ENCODE measurements around the gene CELA1.
A peak's percentile ranks its signal among the peaks of the same experiment; 100 is the strongest.

CELA1 gene

GRCh38 chr12:51346581-51346980 is at the start of gene CELA1:
Gene CELA1, minus strand, starts transcription at chr12:51346679. Its CDS starts 41 bp downstream, at chr12:51346638.
- DNase-seq (ENCODE audit: low spot score), result no peak

GRCh38 chr12:51395283-51396230 is 49.1 kb upstream of the CELA1 start:
- no peak for DNase-seq (ENCODE audit: low spot score)

DNA sequence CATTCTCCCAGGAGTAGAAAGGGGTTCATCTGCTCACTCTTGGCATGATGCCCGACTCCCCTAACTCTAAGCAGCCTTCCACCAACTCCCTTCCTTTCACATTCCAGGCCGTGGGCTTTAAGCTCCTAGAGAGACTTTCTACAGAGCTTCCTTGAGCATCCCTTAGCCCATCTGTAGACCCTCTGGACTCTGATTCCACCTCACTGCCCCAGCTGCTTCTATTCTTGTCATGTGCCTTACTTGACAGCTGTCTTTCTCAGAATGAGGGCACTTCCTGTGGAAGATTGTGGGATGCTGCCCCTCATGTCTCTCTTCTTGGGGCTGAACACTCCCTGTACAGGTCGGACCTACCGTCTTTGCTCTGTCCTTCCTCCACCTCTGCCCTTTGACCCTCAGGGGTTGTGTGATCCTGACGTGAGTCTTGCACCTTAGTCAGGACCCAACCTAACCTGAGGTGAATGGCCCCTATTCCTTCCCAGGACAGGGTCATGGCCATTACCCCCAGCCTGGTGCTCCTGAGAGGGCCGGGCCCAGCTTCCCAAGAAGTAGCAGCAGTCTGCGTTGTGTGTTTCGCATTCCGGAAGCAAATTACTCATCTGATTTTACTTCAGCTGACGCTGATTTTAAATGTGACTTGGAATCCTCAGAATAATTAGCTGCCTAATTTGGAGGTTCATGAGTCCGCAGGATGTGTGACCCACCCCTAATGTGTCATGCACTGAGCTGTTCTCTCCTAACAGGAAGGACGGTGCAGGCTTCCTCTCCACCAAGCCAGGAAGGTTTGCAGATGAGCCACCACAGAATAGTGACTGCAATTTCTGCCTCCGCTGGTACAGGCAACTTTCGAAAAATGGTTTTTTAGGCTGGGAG is 47.4 kb upstream of the CELA1 start:
- no peak for DNase-seq (ENCODE audit: low spot score)

- DNase-seq (ENCODE audit: low spot score), result no peak
These were observed 46.2 kb upstream of the CELA1 start for GRCh38 chr12:51392556-51393237.

DNA sequence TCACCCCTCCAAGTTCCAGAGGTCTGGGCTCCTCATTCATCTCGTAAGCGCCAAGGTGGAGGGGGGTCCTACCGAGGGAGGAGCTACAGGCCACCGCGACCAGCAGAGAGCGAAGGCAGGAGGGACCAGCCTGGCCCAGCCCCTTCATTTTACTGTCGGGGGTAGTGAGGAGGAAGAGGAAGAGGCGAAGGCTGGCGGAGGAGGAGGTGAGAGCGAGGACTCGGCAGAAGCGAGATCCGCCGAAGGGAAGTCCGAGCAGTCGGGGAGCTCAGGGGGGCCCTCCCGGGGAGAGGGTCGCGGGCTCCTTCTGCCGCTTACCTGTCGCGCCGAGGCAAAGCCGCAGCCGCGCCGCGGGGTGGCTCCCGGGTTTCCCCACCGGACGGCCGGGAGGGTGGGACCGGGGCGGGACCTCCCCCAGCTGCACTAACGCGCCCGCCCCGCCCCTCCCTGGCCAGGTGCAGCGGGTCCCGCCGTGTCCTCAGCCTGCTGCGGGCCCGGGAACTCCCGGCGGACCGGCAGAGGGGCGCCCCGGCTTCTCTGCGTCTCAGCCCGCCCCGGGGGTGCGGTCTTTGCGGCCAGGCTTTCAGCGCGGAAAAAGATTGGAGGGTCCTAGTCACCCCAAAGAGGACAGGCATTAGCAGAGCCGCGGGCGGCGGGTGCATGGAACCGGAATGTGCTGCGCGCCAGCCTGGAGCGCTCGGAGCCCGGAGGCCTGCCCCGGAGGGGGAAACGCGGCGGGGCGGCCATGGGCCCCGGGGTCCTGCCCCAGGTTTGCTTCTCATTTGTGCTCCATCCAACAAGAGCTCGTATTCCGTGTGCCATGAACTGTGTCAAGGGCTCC is 45.0 kb upstream of the CELA1 start, which contains the start of gene GALNT6:
Gene GALNT6 (minus strand): TSS at position 124 of the 841 bp plus-strand sequence. CDS start 11,625 bp downstream, outside the sequence.
- DNase-seq (ENCODE audit: low spot score), result no peak

GRCh38 chr12:51390891-51391282 is 44.4 kb upstream of the CELA1 start:
- DNase-seq (ENCODE audit: low spot score), result peak; percentile 76

DNA sequence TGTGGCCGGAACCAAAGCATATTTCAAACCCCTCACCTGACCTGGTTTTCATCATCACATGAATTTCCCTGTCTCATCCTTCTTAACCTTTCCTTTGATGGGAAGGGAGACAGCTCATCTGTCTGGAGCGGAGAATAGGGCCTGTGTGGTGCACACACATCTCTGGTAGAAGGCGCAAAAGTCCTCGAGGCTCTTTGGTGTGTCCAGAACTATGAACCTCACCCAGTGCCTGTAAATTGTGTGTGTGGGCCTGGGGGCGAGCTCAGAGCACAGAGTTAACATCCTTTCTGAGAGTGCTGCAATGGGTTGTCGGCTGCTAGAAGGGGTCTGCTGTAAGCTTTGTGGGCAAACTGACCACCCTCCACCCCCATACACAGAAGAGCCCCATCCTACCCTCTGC is 44.0 kb upstream of the CELA1 start:
- DNase-seq (ENCODE audit: low spot score), result no peak

- peak; percentile 58 for DNase-seq (ENCODE audit: low spot score)
These were observed 43.0 kb upstream of the CELA1 start for GRCh38 chr12:51389302-51389999.

DNA sequence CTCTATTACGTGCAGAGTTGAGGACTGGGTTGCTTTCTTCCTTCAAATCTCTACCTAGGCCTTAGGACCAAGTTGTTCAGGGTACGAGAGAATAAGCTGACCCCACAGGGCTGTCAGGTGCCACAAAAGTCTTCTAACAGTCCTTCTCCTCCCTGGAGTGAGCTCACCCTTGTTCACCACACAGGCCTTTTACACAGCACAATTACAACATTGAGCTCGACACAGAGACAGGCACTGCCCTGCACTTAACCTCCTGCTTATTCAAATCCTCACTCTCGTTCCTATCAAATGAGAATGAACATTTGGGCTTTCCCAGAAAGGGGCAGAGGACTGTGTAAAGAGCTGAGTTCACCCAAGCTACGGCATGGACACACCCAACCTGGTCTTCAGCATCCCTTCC is 42.4 kb upstream of the CELA1 start:
- DNase-seq (ENCODE audit: low spot score), result peak; percentile 96

DNA sequence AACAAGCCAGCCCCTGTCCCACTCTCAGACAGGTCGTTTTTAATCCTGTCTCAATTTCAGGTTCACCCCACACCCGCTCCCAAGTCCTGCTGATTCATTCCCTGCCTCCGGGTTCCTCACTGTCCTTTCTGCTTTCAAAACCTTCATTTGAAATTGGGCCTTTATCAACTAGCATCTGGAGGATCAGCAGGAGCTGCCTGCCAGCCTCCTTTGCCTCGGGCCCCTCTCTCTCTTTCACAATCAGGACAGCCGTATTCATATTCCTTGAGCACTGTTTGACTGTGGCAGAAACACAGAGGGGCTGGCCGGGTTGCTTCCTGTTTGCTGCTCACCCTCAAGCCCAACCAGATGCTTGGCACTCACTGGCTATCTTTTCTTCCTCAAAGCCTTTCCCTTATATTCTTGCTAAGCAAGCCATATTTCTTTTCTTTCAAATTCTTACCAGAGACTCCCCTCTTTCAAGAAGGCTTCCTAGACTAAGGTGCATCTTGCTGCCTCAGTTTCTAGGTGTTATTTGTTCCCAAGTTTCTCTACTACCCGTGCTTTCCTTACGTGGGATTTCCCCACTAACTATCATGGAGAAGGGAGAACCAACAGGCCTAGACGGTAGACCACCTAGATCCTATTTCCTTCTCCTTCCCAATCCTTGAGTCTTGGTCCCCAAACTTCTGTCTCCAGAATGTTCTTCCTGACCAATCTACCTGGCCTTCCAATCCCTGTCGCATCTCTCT is 41.8 kb upstream of the CELA1 start:
- DNase-seq (ENCODE audit: low spot score), result peak; percentile 64

- no peak for DNase-seq (ENCODE audit: low spot score)
These were observed 39.9 kb upstream of the CELA1 start for GRCh38 chr12:51386351-51386750.

- no peak for DNase-seq (ENCODE audit: low spot score)
These were observed 36.9 kb upstream of the CELA1 start for GRCh38 chr12:51383269-51383905.

- DNase-seq (ENCODE audit: low spot score), result no peak
These were observed 35.7 kb upstream of the CELA1 start for GRCh38 chr12:51382173-51382572.

DNA sequence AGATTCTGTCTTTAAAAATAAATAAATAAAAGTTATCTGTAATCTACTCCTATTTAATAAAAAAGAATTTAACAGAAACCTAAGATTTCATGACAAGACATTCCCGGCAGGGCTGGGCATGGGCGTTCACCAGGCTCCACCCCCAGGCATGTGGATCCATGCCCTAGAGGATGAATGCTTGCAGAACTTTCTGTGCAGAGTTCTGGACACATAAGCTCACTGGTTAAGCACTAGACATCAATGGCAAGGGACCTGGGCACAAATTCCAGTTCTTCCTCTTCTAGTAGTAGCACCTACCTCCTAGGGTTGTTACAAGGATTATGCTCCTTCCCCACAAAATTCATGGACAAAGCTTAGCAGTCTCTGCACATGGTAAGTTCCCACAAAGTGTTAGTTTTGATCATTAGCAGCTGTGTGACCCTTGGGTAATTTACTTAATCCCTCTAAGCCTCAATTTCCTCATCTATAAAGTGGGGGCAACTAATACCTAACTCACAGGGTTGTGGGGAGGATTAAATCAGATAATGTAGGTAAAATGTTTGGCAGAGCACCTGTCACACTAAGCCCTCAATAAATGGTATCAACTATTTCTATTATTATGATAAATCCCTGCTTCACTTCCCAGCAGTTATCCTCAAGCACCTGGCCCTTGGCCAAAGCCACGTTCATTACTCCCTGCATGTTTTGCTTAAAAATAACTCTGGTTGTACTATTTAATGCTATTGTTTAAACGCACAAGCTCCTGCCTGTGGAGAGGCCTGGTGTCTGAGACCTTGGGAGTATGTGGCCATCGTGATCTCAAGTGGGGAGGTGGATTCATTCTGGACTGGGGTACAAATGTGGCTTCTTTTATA is 35.0 kb upstream of the CELA1 start:
- DNase-seq (ENCODE audit: low spot score), result no peak

GRCh38 chr12:51379571-51379970 is 33.1 kb upstream of the CELA1 start:
- DNase-seq (ENCODE audit: low spot score), result no peak

- DNase-seq (ENCODE audit: low spot score), result no peak
These were observed 32.3 kb upstream of the CELA1 start for GRCh38 chr12:51378749-51379148.

DNA sequence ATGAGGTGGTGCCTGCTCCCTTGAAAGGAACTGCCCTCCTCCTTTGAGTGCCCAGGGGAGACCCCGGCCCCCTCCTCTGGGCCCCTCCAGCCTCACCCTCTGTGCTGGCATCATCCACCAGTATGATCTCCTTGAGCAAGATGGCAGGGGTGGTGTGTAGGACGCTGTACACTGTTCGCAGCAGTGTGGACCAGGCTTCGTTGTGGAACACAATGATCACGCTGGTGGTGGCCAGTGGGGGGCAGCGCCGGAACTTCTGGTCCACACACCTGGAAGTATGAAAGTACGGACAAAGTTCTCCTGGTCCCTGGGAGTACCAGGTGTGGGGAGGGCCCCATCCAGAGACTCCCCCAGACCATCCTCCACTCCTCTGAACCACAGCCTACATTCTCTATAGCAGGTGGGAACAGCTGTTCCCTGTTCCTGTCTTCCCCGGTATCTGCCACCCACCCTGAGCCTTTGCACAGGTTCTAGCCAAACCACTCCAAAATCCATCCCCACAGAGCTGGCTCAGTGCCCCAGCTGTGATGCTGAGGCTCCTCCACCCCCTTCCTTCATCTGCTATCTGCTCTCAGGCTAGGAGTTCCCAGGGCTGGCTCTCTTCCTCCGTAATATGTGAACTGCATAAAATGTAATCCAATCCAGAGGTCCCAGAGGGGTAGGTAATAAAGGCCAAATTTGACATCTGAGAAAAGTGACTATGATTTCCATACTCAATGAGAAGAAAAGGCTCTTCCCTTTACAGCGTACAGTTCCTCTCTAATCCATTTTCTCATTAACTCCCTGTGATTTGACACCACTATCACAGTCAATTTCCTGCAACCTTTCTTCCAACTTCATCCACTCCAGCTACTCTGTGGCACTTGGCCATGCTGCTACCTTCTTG is 30.9 kb upstream of the CELA1 start:
- DNase-seq (ENCODE audit: low spot score), result no peak
